ENCODE data around the gene FOLR2.

- no peak for TF ChIP-seq ATF3 (IDR thresholded peaks at IDR 0.05)
- no peak for TF ChIP-seq CTCF (IDR thresholded peaks at IDR 0.05 in 2 of 3, conservative IDR thresholded peaks at IDR 0.05 in 1 of 3; ENCODE audit: borderline replicate concordance in 1 of 3, insufficient read depth in 1 of 3, low read depth in 2 of 3, low read length in 2 of 3)
- no peak for TF ChIP-seq YY1 (IDR thresholded peaks at IDR 0.05; ENCODE audit: extremely low read depth, insufficient replicate concordance, low read depth, low read length)
- TF ChIP-seq SIN3A (IDR thresholded peaks at IDR 0.05; ENCODE audit: low read depth) = no peak
- TF ChIP-seq ZNF274 (IDR thresholded peaks at IDR 0.05; ENCODE audit: low read depth, low read length) = no peak
These were observed 36.8 kb downstream of the FOLR2 start for GRCh38 chr11:72253392-72253791.
